GM18861 (cell line): ENCODE data around the gene EGR2.
"Not testable (repeated sequence)": the region's sequence is repeated elsewhere in the genome, so short reads cannot be mapped to it uniquely, and the experiment has no call there.

ENCODE experiments used
- ATAC-seq: cut with Tn5 transposase; IDR thresholded peaks from one replicate; pipeline ENCODE4 v1.9.1; 2021; ENCODE audit not compliant: unreplicated experiment

EGR2 gene

GRCh38 chr10:62795762-62796161 is 20.4 kb downstream of the EGR2 start:
- no peak for ATAC-seq

- ATAC-seq = no peak
Measured at GRCh38 chr10:62795100-62795499, 21.1 kb downstream of the EGR2 start.

- no peak for ATAC-seq
Measured at GRCh38 chr10:62794306-62794705, 21.9 kb downstream of the EGR2 start.

- no peak for ATAC-seq
Measured at GRCh38 chr10:62792261-62792660, 23.9 kb downstream of the EGR2 start.

- ATAC-seq = no peak
Measured at GRCh38 chr10:62790571-62790970, 25.6 kb downstream of the EGR2 start.

GRCh38 chr10:62790019-62790555 is 26.1 kb downstream of the EGR2 start:
- no peak for ATAC-seq

- ATAC-seq = no peak
Measured at GRCh38 chr10:62788861-62789467, 27.2 kb downstream of the EGR2 start.

GRCh38 chr10:62788285-62788684 is 27.9 kb downstream of the EGR2 start:
- ATAC-seq = not testable (repeated sequence)

GRCh38 chr10:62784537-62784936 is 31.6 kb downstream of the EGR2 start:
- ATAC-seq = not testable (repeated sequence)

GRCh38 chr10:62779487-62780248 is 36.5 kb downstream of the EGR2 start:
- ATAC-seq = peak; percentile 88

GRCh38 chr10:62778125-62778524 is 38.0 kb downstream of the EGR2 start:
- peak; percentile 41 for ATAC-seq

GRCh38 chr10:62772186-62772974 is 43.8 kb downstream of the EGR2 start:
- no peak for ATAC-seq

- no peak for ATAC-seq
Measured at GRCh38 chr10:62769574-62770242, 46.5 kb downstream of the EGR2 start.

- ATAC-seq = no peak
Measured at GRCh38 chr10:62766386-62766785, 49.8 kb downstream of the EGR2 start.

GRCh38 chr10:62765726-62766125 is 50.4 kb downstream of the EGR2 start:
- no peak for ATAC-seq

GRCh38 chr10:62764011-62764410 is 52.2 kb downstream of the EGR2 start:
- ATAC-seq = no peak

GRCh38 chr10:62763155-62763554 is 53.0 kb downstream of the EGR2 start:
- no peak for ATAC-seq
